ENCODE measurements around the gene SLC6A7. TPM values are rescaled to one million over a fixed set of nuclear protein-coding genes. Genes with fewer than 3 reads are reported as not detected.
A peak's percentile ranks its signal among the peaks of the same experiment; 100 is the strongest.

Gene SLC6A7
- polyA plus RNA-seq, 1 of the 3 experiments (the other 2 are of a cell fraction) = not detected

GRCh38 chr5:150155258-150156026 lies 34.4 kb upstream of the SLC6A7 start, which contains the start of gene PDGFRB:
PDGFRB (minus strand) TSS chr5:150155845; CDS start chr5:150137047, 18,798 bp downstream.
- peak within 1 kb of the TSS; percentile 97 for H3K4me2 ChIP-seq
- H3K4me1 ChIP-seq (ENCODE audit: control insufficient read depth in 1 of 2, insufficient read depth in 2 of 2, low read depth in 1 of 2, low read length in 1 of 2) = peaks cover 43 to 86% of the 10 kb centered on the region in 2 experiments
- H3K9me2 ChIP-seq = no peaks in the 10 kb centered on the region
- peak within 1 kb of the TSS; percentile 67 to 96 for H3K4me3 ChIP-seq (ENCODE audit: low read depth in 2 of 2, low read length in 1 of 2)
- H3K9ac ChIP-seq = peak within 1 kb of the TSS; percentile 73
- 8% methylated on average over 9 of the region's 17 CpGs for WGBS (ENCODE audit: low lambda C conversion rate)
- no peaks in the 10 kb centered on the region for H3K9me3 ChIP-seq
- TF ChIP-seq SMC3 (IDR thresholded peaks at IDR 0.05; ENCODE audit: low read depth, low read length) (peak; percentile 27; the same call in 1 of the 2 replicates), RAD21 (IDR thresholded peaks at IDR 0.05; ENCODE audit: low read length) (peak; percentile 4; the same call in 1 of the 2 replicates), RCOR1 (IDR thresholded peaks at IDR 0.05; ENCODE audit: low read length) (peak; percentile 22), NFIC (IDR thresholded peaks at IDR 0.05; ENCODE audit: borderline replicate concordance) (peak; percentile 45), GATA2 (CRISPR knock-in tag; IDR thresholded peaks at IDR 0.05) (peak; percentile 43; the same call in 1 of the 2 replicates), RXRA (IDR thresholded peaks at IDR 0.05; ENCODE audit: borderline replicate concordance, low read depth) (0 out of 2 replicates have a peak, but pooled peaks have one; percentile 38), SIN3A (IDR thresholded peaks at IDR 0.05; ENCODE audit: borderline replicate concordance, low read depth, low read length) (no peak; the same call in 1 of the 2 replicates), CHD2 (IDR thresholded peaks at IDR 0.05; ENCODE audit: low read length, partially characterized antibody) (peak; percentile 56), FOXJ3 (CRISPR knock-in tag; IDR thresholded peaks at IDR 0.05) (peak; percentile 58; the same call in 1 of the 2 replicates), MAX (IDR thresholded peaks at IDR 0.05; ENCODE audit: low read depth) (peak; percentile 81), JUND (IDR thresholded peaks at IDR 0.05) (no peak), TAF1 (IDR thresholded peaks at IDR 0.05; ENCODE audit: borderline replicate concordance, low read depth, low read length) (peak; percentile 83), POLR2AphosphoS5 (IDR thresholded peaks at IDR 0.05; ENCODE audit: low read depth, low read length) (peak; percentile 77), EP300 (IDR thresholded peaks at IDR 0.05; ENCODE audit: borderline replicate concordance in 1 of 2, low read depth in 1 of 2, low read length in 1 of 2) (peak; percentile 56 to 59; a peak in 2 of 4 replicates), MEF2A (IDR thresholded peaks at IDR 0.05; ENCODE audit: borderline replicate concordance, low read depth) (no peak), CTCF (IDR thresholded peaks at IDR 0.05) (no peak; the same call in 1 of the 2 replicates), PBX3 (IDR thresholded peaks at IDR 0.05) (peak; percentile 31), TCF12 (IDR thresholded peaks at IDR 0.05) (peak; percentile 94), ELF1 (IDR thresholded peaks at IDR 0.05) (no peak), MXI1 (IDR thresholded peaks at IDR 0.05; ENCODE audit: low read depth, low read length) (peak; percentile 67), YY1 (IDR thresholded peaks at IDR 0.05; ENCODE audit: low read depth) (0 out of 2 replicates have a peak, but pooled peaks have one; percentile 43)
- CTCF ChIA-PET = interaction anchor here (0.6 to 4.2 kb wide), 11 partner anchors 10 to 109 kb away, joined by 3 to 24 read pairs (median 4); no protein-coding TSS in a partner anchor
- H3F3A ChIP-seq (replicated peaks; ENCODE audit: insufficient read depth) = peaks cover 35% of the 10 kb centered on the region
- peak within 1 kb of the TSS; percentile 94 to 98 for H3K27ac ChIP-seq (ENCODE audit: low read depth in 2 of 2, low read length in 1 of 2)
- H2AFZ ChIP-seq (ENCODE audit: low read depth) = no peak within 1 kb of the TSS; the same call in none of the 2 replicates
- POLR2A ChIA-PET = interaction anchor here (0.5 to 2.0 kb wide), 6 partner anchors 12 to 493 kb away, joined by 3 to 5 read pairs (median 4); no protein-coding TSS in a partner anchor
- no peaks in the 10 kb centered on the region for H3K27me3 ChIP-seq (ENCODE audit: insufficient read depth)
- DNase-seq = peak; percentile 88
- H3K36me3 ChIP-seq (replicated peaks in 1 of 2; ENCODE audit: control insufficient read depth in 1 of 2, insufficient read depth in 2 of 2, low read length in 1 of 2) = peaks cover 4 to 8% of the 10 kb centered on the region in 2 experiments
- peaks cover 23% of the 10 kb centered on the region for H4K20me1 ChIP-seq (ENCODE audit: insufficient read depth)
- peaks cover 50% of the 10 kb centered on the region for H3K79me2 ChIP-seq (ENCODE audit: insufficient read depth)
